HG02973 (cell line): Measurements from ENCODE around the gene CAMK1G.

Experiments
- ATAC-seq: cut with Tn5 transposase; IDR thresholded peaks from one replicate; pipeline ENCODE4 v1.9.1; 2021; ENCODE audit warnings: moderate library complexity; ENCODE audit not compliant: unreplicated experiment

The CAMK1G gene

DNA sequence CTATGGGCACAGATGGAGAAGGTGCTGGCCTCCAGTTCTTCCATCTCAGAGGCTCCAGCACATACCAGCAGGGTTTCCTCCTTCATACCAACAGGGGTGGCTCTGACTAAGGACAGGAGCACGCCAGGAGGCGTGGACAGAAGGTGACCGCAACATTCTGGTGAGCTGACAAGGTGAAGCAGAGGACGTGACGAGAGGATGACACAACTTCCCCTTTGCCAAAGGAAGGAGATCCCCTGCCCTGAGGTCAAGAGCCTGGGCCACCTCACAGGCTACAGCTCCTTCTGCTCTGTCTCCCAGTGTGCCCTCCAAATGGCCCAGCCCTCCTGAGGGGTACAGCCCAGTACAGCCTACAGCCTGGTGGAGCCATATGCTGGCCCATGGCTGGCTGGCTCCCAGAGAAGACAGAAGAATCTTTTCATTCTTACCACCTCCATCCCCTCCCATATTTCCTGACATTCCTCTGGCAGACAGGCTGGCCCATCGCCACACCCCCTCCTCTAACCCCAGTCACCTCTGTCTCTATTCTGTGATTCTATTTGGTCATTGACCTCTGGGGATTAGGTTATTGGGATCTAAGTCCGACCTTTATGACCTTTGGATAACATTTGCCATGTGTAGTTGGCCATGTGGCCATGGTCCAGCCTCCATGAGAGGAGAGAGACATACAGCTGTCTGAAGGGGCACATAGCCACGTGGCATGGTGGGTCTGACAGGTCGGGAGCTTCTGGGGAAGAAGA is 73.8 kb downstream of the CAMK1G start:
- ATAC-seq: peak; percentile 74

DNA sequence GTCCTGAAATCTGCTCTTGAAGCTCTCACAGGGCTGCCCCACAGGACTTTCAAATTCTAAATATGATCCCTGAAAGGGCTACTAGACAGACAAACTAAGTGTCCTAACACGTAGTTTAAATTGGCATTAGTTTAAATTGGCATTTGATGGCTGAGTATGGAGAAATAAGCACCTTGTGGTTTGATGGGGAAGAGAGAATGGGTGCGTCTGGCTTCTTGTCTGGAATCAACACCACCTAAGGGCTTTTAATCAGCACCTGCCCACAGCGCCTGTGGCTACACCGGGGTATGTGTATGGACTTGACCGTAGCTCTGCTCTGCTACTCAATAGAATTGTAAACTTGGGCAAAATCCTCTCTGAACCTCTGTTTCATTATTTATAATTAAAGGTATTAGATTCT is 74.4 kb downstream of the CAMK1G start:
- no peak for ATAC-seq

DNA sequence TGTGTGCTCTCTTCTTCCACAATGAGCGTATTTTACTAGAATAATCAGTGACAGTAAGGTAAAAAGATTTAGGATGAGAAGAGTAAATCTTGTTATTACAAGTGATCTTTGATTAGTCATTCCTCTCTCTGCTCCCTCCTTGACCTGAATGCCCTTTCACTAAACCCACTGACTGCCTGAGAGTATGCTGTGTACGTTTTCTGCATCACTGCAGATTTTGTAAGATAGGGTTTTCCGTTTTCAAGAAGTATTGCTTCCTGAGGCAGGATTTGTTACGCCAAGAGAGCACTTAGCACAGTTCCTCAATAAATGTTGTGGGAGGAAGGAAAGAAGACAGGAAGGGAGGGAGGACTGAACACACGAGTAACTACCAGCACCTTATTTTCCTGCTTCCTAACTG is 76.4 kb downstream of the CAMK1G start:
- ATAC-seq: peak; percentile 75

DNA sequence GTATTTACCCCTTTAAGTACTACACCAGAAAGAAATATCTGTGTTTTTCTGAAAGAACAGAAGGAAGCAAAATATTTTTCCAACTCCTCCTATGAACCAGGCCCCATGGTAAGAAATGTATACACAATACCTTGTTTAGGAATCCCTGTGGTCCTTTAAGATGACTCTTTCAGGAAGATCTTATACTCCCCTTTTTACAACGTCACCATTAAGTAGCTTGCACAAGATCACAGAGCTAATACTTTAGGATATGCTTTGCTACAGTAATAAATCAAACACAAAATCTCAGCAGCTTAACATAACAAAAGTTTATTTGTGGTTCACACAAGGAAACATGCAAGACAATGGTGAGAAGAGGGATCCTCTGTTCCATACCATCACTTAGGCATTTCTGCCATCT is 77.6 kb downstream of the CAMK1G start:
- no peak for ATAC-seq

DNA sequence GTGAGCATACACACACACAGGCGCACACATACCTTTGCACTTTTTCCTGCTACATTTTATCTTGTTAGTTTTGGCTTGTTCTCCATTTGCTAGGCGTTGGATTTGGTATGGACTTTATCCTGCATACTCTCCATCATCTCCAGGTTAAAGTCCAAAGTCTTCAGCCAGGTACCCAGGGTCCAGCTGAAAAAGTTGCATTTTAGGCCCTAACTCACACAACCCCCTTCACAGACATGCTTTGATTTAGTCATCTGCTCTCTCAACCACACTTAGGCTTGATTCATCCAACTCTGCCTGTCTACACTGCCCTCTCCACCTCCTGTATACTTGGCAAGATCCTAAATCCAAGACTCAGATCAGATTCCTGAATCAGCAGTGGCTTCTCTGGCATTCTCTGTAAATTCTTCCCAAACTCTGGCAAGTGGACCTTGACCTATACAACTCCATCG is 79.4 kb downstream of the CAMK1G start:
- no peak for ATAC-seq
